CD4-positive, alpha-beta T cell treated with Interleukin-21 for 1 hour (primary cell): ENCODE results near the gene ALDH1L2.
A peak's percentile ranks its signal among the peaks of the same experiment; 100 is the strongest.

ENCODE experiments used
- DNase-seq: peaks from one replicate; pipeline ENCODE4 v3.0.0-alpha.2; 2020

Gene ALDH1L2

GRCh38 chr12:105083031-105083430 is 1.2 kb downstream of the ALDH1L2 start:
- no peak for DNase-seq

GRCh38 chr12:105078712-105079570 is 5.3 kb downstream of the ALDH1L2 start:
- no peak for DNase-seq

- DNase-seq, result no peak
Measured at GRCh38 chr12:105077435-105077834, 6.8 kb downstream of the ALDH1L2 start.

- no peak for DNase-seq
Measured at GRCh38 chr12:105076913-105077312, 7.3 kb downstream of the ALDH1L2 start.

- DNase-seq, result no peak
Measured at GRCh38 chr12:105076098-105076497, 8.2 kb downstream of the ALDH1L2 start.

GRCh38 chr12:105072888-105073488 is 11.3 kb downstream of the ALDH1L2 start:
- DNase-seq, result no peak

GRCh38 chr12:105071981-105072380 is 12.3 kb downstream of the ALDH1L2 start:
- DNase-seq, result no peak

GRCh38 chr12:105069936-105070702 is 14.1 kb downstream of the ALDH1L2 start:
- DNase-seq, result no peak

GRCh38 chr12:105067511-105068031 is 16.7 kb downstream of the ALDH1L2 start:
- no peak for DNase-seq

- DNase-seq, result no peak
Measured at GRCh38 chr12:105064564-105065178, 19.6 kb downstream of the ALDH1L2 start.

- DNase-seq, result no peak
Measured at GRCh38 chr12:105060715-105061378, 23.4 kb downstream of the ALDH1L2 start.

GRCh38 chr12:105057174-105057573 is 27.1 kb downstream of the ALDH1L2 start:
- DNase-seq, result no peak

GRCh38 chr12:105053116-105053572 is 31.1 kb downstream of the ALDH1L2 start:
- DNase-seq, result peak; percentile 79

- DNase-seq, result no peak
Measured at GRCh38 chr12:105051981-105052380, 32.3 kb downstream of the ALDH1L2 start.

GRCh38 chr12:105048315-105048714 is 35.9 kb downstream of the ALDH1L2 start:
- no peak for DNase-seq

- DNase-seq, result no peak
Measured at GRCh38 chr12:105047308-105047707, 37.0 kb downstream of the ALDH1L2 start.

GRCh38 chr12:105041186-105041585 is 43.1 kb downstream of the ALDH1L2 start:
- no peak for DNase-seq

GRCh38 chr12:105040476-105040875 is 43.8 kb downstream of the ALDH1L2 start:
- no peak for DNase-seq

GRCh38 chr12:105036937-105037649 is 47.2 kb downstream of the ALDH1L2 start:
- no peak for DNase-seq

GRCh38 chr12:105033851-105034250 is 50.4 kb downstream of the ALDH1L2 start:
- no peak for DNase-seq

- no peak for DNase-seq
Measured at GRCh38 chr12:105032703-105033357, 51.4 kb downstream of the ALDH1L2 start.
